ENCODE results near the gene MRPL27. TPM values are rescaled to one million over a fixed set of nuclear protein-coding genes. Genes with fewer than 3 reads are reported as not detected.
A peak's percentile ranks its signal among the peaks of the same experiment; 100 is the strongest.

Gene MRPL27
- polyA plus RNA-seq, 12 donors = 38.6 to 60.0 (median 52.9) TPM; not detected in 1

- DNase-seq = no peak
These were observed 10.3 kb downstream of the MRPL27 start for GRCh38 chr17:50362661-50363060.

- peak; percentile 26 for DNase-seq
These were observed 11.2 kb downstream of the MRPL27 start for GRCh38 chr17:50361561-50362480.

- no peak for DNase-seq
These were observed 12.4 kb downstream of the MRPL27 start for GRCh38 chr17:50360486-50361115.

GRCh38 chr17:50359998-50360461 lies 13.0 kb downstream of the MRPL27 start:
- DNase-seq = no peak

- no peak for DNase-seq
These were observed 13.8 kb downstream of the MRPL27 start for GRCh38 chr17:50359005-50359699.

- no peak for DNase-seq
These were observed 14.8 kb downstream of the MRPL27 start for GRCh38 chr17:50358177-50358576.

GRCh38 chr17:50356892-50357510 lies 16.0 kb downstream of the MRPL27 start:
- DNase-seq = no peak

GRCh38 chr17:50356418-50356817 lies 16.6 kb downstream of the MRPL27 start:
- DNase-seq = no peak

GRCh38 chr17:50355701-50356341 lies 17.2 kb downstream of the MRPL27 start:
- DNase-seq = no peak

GRCh38 chr17:50355336-50355700 lies 17.7 kb downstream of the MRPL27 start:
- no peak for DNase-seq

GRCh38 chr17:50354776-50355175 lies 18.2 kb downstream of the MRPL27 start:
- DNase-seq = no peak

- no peak for DNase-seq
These were observed 18.8 kb downstream of the MRPL27 start for GRCh38 chr17:50354198-50354597.

GRCh38 chr17:50353600-50354195 lies 19.3 kb downstream of the MRPL27 start:
- no peak for DNase-seq

- no peak for DNase-seq
These were observed 20.0 kb downstream of the MRPL27 start for GRCh38 chr17:50352693-50353599.

GRCh38 chr17:50352072-50352692 lies 20.8 kb downstream of the MRPL27 start:
- DNase-seq = no peak

- no peak for DNase-seq
These were observed 22.3 kb downstream of the MRPL27 start for GRCh38 chr17:50350733-50351132.

GRCh38 chr17:50349243-50349600 lies 23.8 kb downstream of the MRPL27 start:
- no peak for DNase-seq

- DNase-seq = no peak
These were observed 24.3 kb downstream of the MRPL27 start for GRCh38 chr17:50348522-50349242.

- DNase-seq = no peak
These were observed 25.1 kb downstream of the MRPL27 start for GRCh38 chr17:50347894-50348291.
